Osteoblast (primary cell): ENCODE measurements around the gene PPIH. TPM values are rescaled to one million over a fixed set of nuclear protein-coding genes. Genes with fewer than 3 reads are reported as not detected.

ENCODE experiments used
- DNase-seq: peaks from one replicate; pipeline ENCODE4 v3.0.0; 2011; ENCODE audit warnings: low spot score, mixed read lengths; ENCODE audit not compliant: insufficient read length; ENCODE audit errors: missing footprints
- H2AFZ ChIP-seq: 2 replicates; pipeline ENCODE4 v1.6.0; 2011; ENCODE audit warnings: mild to moderate bottlenecking, low read length
- H3K27ac ChIP-seq: 2 replicates; pipeline ENCODE4 v1.5.1; 2011; ENCODE audit warnings: mild to moderate bottlenecking, low read depth, low read length, moderate library complexity
- H3K27me3 ChIP-seq: 2 replicates; pipeline ENCODE4 v1.6.0; 2012; ENCODE audit warnings: mild to moderate bottlenecking, control low read depth, inconsistent platforms, low read length, moderate library complexity; ENCODE audit not compliant: insufficient read depth
- H3K36me3 ChIP-seq: 2 replicates; pipeline ENCODE4 v1.5.1; 2011; ENCODE audit warnings: mild to moderate bottlenecking, low read length, control low read depth, moderate library complexity; ENCODE audit not compliant: insufficient read depth
- H3K4me1 ChIP-seq: 2 replicates; pipeline ENCODE4 v1.5.1; 2011; ENCODE audit warnings: mild to moderate bottlenecking, low read length, control low read depth, moderate library complexity; ENCODE audit not compliant: insufficient read depth
- H3K4me2 ChIP-seq: 2 replicates; pipeline ENCODE4 v1.6.0; 2011; ENCODE audit warnings: mild to moderate bottlenecking, low read length; ENCODE audit not compliant: insufficient read depth
- H3K4me3 ChIP-seq: fragments of 200-600 bp; sonication (generic); 3 replicates; pipeline ENCODE4 v1.5.1; 2012; ENCODE audit warnings: mild to moderate bottlenecking, low read length, inconsistent platforms; ENCODE audit not compliant: insufficient read depth
- H3K79me2 ChIP-seq: 2 replicates; pipeline ENCODE4 v1.6.0; 2012; ENCODE audit warnings: mild to moderate bottlenecking, low read length, control low read depth, inconsistent platforms; ENCODE audit not compliant: insufficient read depth
- H3K9me3 ChIP-seq: 2 replicates; pipeline ENCODE4 v1.5.1; 2011; ENCODE audit warnings: low read depth, low read length, control low read depth
- H4K20me1 ChIP-seq: 2 replicates; pipeline ENCODE4 v1.6.0; 2012; ENCODE audit warnings: mild to moderate bottlenecking, low read length, control low read depth; ENCODE audit not compliant: insufficient read depth
- total RNA-seq: library from RNA; depleted of rRNA; stranded (reverse); fragments of >200 nt; gene quantifications from 2 replicates; pipeline ENCODE4 v1.2.3, GENCODE V29; 2012
- TF ChIP-seq, protein P1 (sequence below): IDR thresholded peaks from 2 replicates; pipeline ENCODE4 v1.5.1; 2011; ENCODE audit warnings: mild to moderate bottlenecking, low read depth, low read length, moderate library complexity; ENCODE audit errors: extremely low read depth

Gene PPIH
- total RNA-seq, 1 donor, result 17.4 TPM

DNA sequence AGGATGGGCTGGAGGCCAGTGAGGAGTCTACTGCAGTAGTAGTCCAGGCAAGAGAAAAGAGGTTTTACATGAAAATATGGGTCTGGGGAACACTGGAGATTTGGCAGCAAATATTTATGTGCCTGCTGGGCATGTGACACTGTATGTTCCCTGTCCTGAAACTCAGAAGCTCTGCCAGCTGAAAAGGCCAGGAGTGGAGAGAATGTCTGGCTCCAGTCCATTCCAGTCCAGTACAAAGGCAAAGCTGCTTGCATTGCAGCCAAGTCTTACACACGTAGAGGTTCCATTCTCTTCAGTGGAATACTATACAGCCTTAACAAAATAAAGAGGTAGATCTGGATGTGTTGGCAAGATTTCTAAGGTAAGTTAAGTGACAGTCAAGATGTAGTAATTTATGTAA, 16.5 kb downstream of the PPIH start:
- Histone ChIP-seq H3K27me3 (no peaks in the 10 kb centered on the region), H3K36me3 (peaks cover 5% of the 10 kb centered on the region), H3K9me3 (no peaks in the 10 kb centered on the region), H3K4me2 (no peak overlapping the region), H3K79me2 (no peaks in the 10 kb centered on the region), H4K20me1 (no peaks in the 10 kb centered on the region), H3K4me3 (no peak overlapping the region), H3K27ac (no peak overlapping the region), H3K4me1 (peaks cover 6% of the 10 kb centered on the region), H2AFZ (no peak overlapping the region)
- TF ChIP-seq, protein P1, sequence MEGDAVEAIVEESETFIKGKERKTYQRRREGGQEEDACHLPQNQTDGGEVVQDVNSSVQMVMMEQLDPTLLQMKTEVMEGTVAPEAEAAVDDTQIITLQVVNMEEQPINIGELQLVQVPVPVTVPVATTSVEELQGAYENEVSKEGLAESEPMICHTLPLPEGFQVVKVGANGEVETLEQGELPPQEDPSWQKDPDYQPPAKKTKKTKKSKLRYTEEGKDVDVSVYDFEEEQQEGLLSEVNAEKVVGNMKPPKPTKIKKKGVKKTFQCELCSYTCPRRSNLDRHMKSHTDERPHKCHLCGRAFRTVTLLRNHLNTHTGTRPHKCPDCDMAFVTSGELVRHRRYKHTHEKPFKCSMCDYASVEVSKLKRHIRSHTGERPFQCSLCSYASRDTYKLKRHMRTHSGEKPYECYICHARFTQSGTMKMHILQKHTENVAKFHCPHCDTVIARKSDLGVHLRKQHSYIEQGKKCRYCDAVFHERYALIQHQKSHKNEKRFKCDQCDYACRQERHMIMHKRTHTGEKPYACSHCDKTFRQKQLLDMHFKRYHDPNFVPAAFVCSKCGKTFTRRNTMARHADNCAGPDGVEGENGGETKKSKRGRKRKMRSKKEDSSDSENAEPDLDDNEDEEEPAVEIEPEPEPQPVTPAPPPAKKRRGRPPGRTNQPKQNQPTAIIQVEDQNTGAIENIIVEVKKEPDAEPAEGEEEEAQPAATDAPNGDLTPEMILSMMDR, result no peak
- no peak for DNase-seq

- no peaks in the 10 kb centered on the region for H3K27me3 ChIP-seq
- peaks cover 14% of the 10 kb centered on the region for H3K4me1 ChIP-seq
- H2AFZ ChIP-seq, result no peak overlapping the region
- DNase-seq, result no peak
- TF ChIP-seq, protein P1, result no peak
- no peak overlapping the region for H3K4me3 ChIP-seq
- no peaks in the 10 kb centered on the region for H3K79me2 ChIP-seq
- no peak overlapping the region for H3K4me2 ChIP-seq
- H3K36me3 ChIP-seq, result peaks cover 5% of the 10 kb centered on the region
- no peak overlapping the region for H3K27ac ChIP-seq
- no peaks in the 10 kb centered on the region for H4K20me1 ChIP-seq
- H3K9me3 ChIP-seq, result no peaks in the 10 kb centered on the region
Measured at GRCh38 chr1:42675467-42675866, 17.2 kb downstream of the PPIH start.

GRCh38 chr1:42676534-42677087, 18.4 kb downstream of the PPIH start:
- Histone ChIP-seq H3K27me3 (no peaks in the 10 kb centered on the region), H3K79me2 (peaks cover 5% of the 10 kb centered on the region), H3K9me3 (no peaks in the 10 kb centered on the region), H2AFZ (no peak overlapping the region), H3K4me1 (peaks cover 24% of the 10 kb centered on the region), H3K27ac (no peak overlapping the region), H3K4me3 (no peak overlapping the region), H3K4me2 (no peak overlapping the region), H4K20me1 (no peaks in the 10 kb centered on the region), H3K36me3 (peaks cover 5% of the 10 kb centered on the region)
- TF ChIP-seq, protein P1, result no peak
- no peak for DNase-seq

DNA sequence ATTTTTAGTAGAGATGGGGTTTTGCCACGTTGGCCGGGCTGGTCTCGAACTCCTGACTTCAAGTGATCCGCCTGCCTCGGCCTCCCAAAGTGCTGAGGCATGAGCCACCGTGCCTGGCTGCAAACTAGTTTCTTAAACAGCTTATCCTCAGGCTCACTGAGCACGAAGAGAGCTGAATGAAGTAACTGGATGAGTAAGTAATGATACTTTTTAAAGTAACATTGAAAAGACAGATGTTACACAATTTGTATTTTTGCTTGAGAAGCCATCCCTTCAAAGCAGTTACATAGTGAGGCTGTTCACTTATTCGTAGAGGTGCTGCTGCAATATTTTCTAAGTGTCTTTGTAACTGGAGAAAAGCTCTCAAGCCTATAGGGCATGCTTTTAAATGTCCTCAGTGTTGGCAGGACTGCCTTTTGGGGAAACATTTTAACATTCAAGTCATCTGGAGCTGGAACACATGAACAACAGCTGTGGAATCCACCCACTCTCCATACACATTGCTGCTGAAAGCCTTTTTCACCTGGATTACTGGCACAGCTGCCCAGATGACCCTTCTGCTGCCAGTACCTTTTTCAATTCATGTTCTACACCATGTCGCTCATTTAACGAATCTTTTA, 21.3 kb downstream of the PPIH start:
- H3K9me3 ChIP-seq, result no peaks in the 10 kb centered on the region
- H3K79me2 ChIP-seq, result peaks cover 22% of the 10 kb centered on the region
- TF ChIP-seq, protein P1, result no peak
- peak overlapping the region; percentile 15 for H3K4me2 ChIP-seq
- H4K20me1 ChIP-seq, result peaks cover 13% of the 10 kb centered on the region
- no peak overlapping the region for H3K4me3 ChIP-seq
- H3K27me3 ChIP-seq, result no peaks in the 10 kb centered on the region
- no peak overlapping the region for H3K27ac ChIP-seq
- peaks cover 7% of the 10 kb centered on the region for H3K36me3 ChIP-seq
- H3K4me1 ChIP-seq, result peaks cover 30% of the 10 kb centered on the region
- DNase-seq, result no peak
- H2AFZ ChIP-seq, result no peak overlapping the region
